GM21381 (cell line): Measurements from ENCODE around the gene ENTHD1.
A peak's percentile ranks its signal among the peaks of the same experiment; 100 is the strongest.
"Not testable (repeated sequence)": the region's sequence is repeated elsewhere in the genome, so short reads cannot be mapped to it uniquely, and the experiment has no call there.

Source experiments
- ATAC-seq: cut with Tn5 transposase; IDR thresholded peaks from one replicate; pipeline ENCODE4 v1.9.1; 2021; ENCODE audit warnings: mild to moderate bottlenecking, moderate library complexity; ENCODE audit not compliant: unreplicated experiment

ENTHD1 gene

DNA sequence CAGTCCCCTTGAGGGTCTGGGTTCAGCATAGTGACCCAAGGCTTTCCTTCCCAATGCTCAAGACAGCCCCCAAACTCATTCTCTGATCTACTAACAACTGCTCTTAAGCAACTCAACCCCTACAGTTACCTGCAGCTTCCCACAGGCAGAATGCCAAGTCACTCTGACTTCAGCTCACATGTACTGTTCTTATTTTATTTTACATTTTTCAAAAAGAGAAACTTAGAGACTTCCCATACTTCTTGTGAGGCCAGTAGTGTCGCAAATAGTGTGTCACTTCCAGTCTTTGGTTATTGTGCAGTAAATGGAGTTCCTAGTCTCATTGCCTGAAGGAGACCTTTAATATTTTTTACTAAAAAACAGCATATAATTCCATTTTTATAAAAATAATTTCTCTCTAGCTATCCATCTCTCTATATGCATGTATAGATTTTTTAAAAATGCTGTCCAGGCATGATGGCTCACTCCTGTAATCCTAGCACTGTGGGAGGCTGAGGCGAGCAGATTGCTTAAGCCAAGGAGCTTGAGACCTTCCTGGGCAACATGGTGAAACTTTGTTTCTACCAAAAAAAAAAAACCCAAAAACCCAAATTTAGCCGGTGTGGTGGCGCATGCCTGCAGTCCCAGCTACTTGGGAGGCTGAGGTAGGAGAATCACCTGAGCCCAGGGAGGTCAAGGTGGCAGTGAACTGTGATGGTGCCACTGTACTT is 41.8 kb downstream of the ENTHD1 start:
- ATAC-seq, result no peak

DNA sequence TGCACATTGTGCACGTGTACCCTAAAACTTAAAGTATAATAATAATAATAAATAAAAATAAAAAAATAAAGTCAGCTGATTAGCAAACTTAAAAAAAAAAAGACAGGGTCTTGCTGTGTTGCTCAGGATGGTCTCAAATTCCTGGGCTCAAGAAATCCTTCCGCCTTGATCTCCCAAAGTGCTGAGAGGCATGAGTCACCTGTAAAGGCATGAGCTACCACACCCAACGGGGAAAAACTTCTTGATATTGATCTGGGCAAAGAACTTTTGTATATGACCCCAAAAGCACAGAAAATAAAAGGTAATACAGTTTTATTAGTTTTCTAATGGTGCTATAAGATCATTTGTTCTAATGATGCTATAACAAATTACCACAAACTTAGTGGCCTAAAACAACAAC is 46.1 kb downstream of the ENTHD1 start:
- ATAC-seq, result no peak

DNA sequence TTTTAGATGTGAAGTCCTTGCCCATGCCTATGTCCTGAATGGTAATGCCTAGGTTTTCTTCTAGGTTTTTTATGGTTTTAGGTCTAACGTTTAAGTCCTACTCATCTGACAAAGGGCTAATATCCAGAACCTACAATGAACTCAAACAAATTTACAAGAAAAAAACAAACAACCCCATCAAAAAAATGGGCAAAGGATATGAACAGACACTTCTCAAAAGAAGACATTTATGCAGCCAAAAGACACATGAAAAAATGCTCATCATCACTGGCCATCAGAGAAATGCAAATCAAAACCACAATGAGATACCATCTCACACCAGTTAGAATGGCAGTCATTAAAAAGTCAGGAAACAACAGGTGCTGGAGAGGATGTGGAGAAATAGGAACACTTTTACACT is 47.0 kb downstream of the ENTHD1 start:
- not testable (repeated sequence) for ATAC-seq

DNA sequence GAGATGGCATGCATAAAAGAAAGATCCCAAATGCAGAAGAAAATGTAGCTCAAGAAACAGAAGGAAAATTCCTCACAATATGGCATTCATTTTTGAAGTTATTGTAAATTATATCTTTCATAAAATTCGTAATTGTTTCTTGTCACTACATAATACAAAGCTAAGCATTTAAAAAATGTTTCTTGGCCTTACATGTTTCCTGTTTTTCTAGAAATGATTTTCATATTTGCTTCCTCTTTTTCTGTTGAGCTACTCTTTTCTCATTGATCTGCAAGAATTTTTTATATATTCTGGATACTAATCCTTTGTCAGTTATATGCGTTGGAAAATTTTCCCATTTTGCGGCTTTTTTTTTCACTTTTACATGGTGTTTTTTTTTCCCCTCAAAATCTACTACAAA is 48.0 kb downstream of the ENTHD1 start:
- no peak for ATAC-seq

DNA sequence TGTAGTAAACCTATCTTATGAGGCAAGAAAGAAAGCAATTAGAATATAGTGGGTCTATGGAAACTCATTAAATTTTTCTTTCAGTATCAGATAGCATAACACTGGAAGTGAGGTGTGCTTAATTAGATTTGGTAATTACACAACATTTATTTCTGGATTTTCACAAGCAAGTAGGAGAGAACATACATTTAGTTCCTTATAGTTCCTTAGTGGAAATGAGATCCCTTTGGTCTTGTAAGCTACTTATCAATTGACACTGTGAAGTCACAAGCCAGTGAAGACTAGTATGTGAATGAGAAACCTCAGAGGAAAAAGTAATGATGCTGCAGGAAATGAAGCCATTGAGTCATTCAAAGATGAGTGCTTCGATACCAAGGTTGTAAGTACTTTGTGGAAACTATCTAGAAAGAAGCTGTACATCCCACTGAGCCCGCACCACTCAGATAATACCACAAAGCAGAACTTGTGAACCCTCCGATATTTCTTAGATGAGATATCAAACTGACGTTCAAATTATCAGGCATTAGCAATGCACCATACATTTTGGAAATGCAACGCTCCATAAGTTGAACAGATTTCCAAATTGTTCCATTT is 53.5 kb downstream of the ENTHD1 start:
- no peak for ATAC-seq

DNA sequence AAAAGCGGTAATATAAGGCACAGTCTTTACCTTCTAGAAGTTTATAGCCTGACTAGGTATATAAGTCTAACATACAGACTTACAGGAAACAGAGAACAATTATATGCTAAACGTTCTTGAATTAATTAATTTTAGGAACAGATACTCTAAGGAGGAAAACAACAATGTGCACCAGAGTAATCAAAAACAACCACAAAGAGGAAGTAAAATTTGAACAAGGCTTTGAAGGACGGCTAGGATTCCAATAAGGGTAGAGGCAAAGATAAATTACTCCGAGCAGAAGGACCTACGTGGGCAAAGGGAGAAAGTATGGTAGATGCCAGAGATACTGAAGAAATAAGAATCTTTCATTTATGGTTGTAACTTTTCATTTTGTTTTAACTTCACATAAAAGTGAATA is 54.4 kb downstream of the ENTHD1 start:
- ATAC-seq, result no peak

DNA sequence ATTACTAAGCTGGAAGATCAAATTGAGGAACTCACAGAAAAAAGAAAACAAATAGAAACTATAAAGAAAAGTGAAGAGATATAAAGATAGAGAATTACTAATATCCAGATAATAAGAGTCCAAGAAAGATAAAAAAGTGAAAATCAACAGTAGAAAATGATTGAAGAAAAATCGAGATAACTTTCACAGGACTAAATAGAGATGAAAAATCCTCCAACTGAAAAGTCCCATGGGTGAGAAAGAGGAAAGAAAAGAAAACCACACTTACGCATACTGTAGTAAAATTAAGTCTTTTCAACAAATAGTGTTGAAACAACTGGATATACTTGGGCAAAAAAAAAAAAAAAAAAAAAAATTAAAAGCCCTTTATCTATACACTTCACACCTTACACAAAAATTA is 60.0 kb downstream of the ENTHD1 start:
- no peak for ATAC-seq

DNA sequence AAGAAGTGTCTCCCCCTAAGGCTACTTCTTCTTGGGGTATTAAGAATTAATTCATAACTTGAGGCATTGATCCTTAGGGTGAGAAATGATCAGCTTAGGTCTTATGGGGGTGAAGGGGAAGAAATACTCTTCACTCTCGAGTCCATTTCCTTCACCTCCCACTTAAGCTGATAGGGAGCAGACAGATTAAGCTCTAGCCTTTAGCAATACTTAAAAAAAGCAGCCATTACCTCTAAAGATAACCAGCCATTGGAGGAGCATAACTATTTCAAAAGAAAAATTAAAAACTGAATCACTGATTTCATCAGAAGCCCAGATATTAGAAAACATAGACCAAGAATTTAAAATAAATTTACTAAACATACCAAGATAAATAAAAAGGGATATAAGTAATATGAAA is 60.5 kb downstream of the ENTHD1 start:
- no peak for ATAC-seq

DNA sequence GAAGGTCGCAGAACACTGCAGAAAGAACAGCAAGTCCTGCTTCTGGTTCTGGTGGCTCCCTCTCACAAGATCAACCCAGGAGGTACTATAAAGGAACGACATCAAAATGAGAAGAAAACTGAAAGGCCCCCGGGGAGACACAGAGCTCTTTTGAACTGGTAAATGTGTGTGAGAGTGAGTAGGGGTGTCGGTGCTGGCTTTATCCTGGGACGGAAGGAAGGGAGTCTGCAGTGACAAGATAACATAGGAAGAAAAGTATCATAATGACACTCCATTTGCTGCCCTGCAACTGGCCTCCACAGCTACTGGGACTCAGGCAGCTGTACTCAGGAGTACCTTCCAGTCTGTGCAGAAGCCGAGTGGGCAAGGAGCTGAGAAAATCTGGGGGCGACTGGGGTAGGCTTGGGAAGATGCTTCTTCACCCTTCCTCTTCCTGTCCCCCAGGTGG is 60.9 kb downstream of the ENTHD1 start:
- ATAC-seq, result no peak

DNA sequence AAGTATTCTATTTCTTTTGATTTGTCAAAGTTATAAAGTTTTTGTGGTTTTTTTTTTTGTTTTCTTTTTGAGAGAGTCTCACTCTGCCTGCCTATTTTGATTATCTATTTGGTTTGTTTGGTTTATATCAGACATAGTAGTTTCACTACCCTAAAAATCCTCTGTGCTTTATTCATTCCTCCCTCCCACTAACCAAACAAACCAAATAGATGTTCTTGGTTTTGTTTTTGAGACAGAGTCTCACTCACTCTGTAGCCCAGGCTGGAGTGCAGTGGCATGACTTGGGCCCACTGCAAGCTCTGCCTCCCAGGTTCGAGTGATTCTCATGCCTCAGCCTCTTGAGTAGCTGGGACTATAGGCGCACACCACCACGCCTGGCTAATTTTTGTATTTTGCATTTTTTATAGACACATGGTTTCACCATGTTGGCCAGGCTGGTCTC is 67.9 kb downstream of the ENTHD1 start:
- peak; percentile 90 for ATAC-seq

DNA sequence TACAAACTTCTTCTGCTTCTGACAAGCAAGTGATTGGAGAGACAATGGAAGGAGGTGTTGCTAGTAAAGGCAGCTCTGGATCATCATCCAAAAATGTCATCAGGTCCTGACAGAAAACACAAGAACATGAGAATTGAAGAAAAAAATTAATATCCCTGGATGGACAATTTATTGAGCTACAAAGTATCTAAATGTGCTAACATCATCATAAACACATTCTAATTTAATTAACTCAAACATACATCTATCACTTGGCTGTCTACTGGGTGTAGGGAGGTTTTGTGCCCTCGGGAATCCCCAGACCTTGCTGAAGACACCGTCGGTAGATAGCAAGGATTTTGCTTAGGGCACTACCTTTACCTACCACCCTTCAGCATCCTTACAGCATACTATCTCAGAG is 72.6 kb downstream of the ENTHD1 start:
- no peak for ATAC-seq

DNA sequence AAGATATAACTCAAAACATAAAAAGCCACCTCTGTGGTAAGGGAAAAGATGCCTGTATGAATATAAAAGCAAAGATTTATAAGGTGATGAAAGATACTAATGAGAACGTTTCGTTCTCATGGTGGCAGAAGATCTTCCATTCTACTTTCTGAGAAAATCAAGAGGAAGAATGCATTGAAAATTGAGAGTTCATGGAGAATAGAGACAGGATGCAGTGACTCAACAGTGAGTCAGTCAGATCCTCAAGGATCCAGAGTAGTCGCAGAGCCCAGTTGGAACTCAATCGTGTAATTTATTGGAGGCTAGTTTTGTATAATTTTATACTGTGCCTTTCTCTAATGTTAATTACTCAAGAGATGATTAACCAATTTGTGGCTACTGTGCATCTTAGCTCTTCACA is 73.3 kb downstream of the ENTHD1 start:
- no peak for ATAC-seq

DNA sequence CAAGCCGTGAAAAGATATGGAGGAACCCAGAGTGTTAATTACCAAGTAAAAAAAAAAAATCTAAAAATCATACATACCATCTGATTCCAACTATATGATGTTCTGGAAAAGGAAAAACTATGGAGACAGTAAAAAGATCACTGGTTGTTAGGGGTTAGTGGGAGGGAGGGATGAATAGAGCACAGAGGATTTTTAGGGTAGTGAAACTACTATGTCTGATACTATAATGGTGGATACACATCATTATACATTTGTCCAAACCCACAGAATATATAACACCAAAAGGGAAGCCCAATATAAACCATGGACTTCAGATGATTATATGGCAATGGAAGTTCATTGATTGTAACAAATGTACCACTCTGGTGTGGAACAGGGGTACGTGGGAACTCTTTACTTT is 74.1 kb downstream of the ENTHD1 start:
- ATAC-seq, result no peak

DNA sequence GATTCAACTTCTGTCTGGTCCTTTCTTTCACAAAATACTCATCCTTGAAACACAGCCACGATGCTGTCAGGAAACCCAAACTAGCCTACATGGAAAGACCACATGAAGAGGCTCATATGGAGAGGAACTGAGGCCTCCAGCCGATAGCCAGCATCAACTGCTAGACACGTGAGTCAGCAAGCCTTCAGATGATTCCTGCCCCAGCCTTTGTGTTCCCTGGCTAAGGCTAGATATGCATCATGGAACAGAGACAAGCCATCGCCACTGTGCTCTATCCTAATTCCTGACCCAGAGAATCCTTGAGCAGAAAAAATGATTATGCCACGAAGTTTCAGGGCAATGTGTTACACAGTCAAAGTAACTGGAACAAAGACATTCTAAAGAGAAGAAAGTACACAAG is 75.5 kb downstream of the ENTHD1 start:
- ATAC-seq, result no peak

DNA sequence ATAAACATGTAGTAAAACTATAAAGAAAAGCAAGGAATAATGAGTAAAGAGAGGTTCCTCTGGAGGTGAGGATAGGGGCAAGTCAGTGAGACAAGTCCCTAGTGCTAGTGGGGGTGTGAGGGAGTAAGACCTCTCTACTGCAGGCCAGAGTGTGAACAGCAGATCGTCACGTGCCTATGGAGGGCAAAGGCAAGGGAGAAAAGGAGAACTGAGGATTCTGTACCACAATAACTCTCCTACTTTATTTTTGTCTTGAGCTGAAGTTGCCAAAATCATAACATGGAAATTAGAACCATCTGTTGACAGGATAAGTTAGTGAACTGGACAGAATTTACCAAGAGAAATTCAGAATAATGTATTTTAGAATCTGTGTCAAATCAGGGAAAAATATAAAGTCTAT is 77.6 kb downstream of the ENTHD1 start:
- ATAC-seq, result no peak

DNA sequence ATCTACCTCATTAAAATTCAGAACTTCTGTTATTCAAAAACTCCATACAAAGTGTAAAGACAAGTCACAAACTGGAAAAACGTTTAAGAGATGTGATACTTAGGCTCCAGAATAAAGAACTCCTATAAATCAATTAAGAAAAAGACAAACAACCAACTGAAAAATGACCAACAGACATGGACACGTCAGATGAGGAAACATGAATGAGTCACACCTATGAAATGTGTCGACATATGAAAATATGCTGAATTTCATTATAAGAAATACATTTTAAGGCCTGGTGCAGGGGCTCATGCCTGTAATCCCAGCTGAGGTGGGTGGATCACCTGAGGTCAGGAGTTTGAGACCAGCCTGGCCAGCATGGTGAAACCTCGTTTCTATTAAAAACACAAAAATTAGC is 78.7 kb downstream of the ENTHD1 start:
- no peak for ATAC-seq

DNA sequence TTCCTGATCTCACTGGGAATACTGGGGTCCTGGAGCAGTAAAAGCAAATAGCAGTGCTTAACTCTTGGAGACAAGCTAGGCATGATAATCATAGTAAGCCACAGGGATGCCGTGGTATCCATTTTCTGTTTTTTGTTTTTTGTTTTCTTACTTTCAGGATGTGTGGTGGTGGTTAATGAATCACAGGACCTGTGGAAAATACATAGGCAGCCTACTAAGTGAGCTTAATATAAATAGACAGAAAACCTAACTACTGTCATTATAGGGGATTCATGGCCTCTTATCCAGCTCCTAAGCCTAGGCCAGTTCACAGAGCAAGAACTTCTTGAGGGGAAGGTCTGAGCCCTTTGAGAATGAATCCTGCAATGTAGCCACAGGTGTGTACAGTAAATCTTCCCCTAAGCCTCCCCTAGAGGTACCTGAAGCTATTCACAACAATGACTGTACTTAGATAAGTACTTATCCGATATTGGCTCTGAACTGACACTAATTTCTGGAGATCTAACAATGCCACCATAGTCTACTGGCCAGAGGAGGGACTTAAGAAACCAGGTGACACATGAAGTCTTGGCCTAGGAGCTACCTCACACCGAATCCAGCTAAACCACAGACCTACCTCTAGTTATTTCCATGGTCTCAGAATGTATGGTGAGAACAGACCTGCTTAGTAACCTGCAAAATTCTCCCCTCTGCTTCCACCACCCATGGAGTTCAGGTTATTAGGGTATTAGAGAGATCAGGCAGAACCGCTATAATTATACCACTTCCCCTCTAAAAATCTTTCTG is 83.6 kb downstream of the ENTHD1 start:
- no peak for ATAC-seq

DNA sequence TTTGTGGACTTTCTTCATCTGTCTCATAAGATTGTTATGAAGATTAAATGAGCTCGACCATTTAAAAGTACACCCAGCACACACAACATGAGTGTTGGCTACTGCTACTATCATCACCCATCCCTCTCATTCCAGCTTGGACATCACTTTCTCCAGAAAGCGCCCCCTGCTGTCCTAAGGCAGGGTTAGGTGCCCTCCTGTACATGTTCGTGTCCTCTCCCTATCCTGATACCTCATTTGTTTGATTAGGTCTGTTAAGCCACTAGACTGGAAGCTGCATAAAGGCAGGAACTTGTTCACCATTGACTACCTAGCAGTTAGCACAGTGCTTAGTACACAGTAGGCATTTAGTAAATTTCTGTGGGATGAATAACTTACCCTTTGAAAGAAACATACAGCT is 85.5 kb downstream of the ENTHD1 start:
- ATAC-seq, result no peak

DNA sequence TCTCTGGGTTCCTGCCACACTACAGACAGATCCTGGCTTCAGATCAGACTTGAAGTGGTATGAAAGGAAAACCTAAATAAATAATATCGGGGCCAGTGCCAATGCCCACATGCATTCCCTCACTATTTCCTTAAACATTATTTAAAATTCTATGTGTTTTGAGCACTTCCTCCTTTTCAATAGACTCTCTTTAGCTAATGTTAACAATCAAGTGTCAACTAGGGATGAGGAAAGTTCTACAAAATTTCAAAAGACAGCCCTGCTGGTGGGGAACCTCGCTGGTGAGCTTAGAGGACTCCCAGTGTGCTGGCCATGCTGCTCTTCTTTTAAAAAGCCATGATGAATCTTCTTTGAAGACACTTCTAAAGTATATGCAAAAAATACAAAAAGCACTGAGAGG is 87.5 kb downstream of the ENTHD1 start:
- ATAC-seq, result no peak

DNA sequence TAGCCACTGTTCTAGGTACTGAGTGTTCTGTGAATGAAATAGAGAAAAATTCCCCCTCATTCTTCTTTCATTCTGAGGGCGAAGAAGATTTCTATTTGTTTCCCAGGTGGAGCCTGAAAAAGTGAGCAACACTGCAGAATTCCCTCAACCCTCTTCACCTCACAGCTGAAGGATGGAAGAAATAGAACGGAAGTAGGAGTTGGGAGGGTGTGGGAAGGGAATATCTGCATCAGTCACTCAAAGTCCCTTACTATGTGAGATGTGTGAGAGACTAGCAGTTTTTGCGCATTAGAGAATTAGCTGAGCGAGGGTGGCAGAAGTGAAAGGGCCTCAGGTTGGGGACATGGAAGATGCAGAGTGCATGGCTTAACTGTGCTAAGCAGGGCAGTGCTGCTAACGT is 88.4 kb downstream of the ENTHD1 start:
- no peak for ATAC-seq

DNA sequence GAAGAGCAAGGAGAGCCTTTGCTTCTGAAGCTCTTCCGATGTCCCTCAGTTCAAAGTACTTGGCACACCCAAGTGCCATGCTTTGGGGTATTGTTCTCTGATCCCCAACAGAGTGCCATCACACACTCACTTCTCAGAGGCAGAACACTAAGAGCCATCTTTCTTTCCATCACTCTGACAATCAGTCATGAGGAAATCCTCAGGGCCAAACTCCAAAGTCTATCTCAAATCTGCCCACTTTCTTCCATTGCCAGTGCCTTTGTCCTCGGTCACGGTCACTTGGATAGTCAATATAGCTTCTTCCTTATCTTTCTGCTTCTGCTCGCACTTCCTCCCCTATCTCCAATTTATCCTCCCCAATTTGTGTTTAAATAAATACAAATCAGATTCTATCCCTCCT is 90.9 kb downstream of the ENTHD1 start:
- no peak for ATAC-seq
